OCI-LY3 (cell line): ENCODE data around the gene USP35.

ENCODE experiments used
- EZH2phosphoT487 ChIP-seq: fragments of 200-600 bp; shearing (Covaris generic); IDR thresholded peaks from 2 replicates; pipeline ENCODE4 v1.6.1; 2018; ENCODE audit warnings: antibody characterized with exemption, mixed run types, low read depth
- TF ChIP-seq, protein P1 (sequence below): fragments of 200-600, 300-600 bp; sonication (generic); IDR thresholded peaks from 2 replicates; pipeline ENCODE4 v1.5.1; 2014; ENCODE audit warnings: antibody characterized with exemption, low read length, low read depth

- TF ChIP-seq, protein P1, sequence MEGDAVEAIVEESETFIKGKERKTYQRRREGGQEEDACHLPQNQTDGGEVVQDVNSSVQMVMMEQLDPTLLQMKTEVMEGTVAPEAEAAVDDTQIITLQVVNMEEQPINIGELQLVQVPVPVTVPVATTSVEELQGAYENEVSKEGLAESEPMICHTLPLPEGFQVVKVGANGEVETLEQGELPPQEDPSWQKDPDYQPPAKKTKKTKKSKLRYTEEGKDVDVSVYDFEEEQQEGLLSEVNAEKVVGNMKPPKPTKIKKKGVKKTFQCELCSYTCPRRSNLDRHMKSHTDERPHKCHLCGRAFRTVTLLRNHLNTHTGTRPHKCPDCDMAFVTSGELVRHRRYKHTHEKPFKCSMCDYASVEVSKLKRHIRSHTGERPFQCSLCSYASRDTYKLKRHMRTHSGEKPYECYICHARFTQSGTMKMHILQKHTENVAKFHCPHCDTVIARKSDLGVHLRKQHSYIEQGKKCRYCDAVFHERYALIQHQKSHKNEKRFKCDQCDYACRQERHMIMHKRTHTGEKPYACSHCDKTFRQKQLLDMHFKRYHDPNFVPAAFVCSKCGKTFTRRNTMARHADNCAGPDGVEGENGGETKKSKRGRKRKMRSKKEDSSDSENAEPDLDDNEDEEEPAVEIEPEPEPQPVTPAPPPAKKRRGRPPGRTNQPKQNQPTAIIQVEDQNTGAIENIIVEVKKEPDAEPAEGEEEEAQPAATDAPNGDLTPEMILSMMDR, result no peak
- TF ChIP-seq EZH2phosphoT487, result no peak
These were observed 28.2 kb upstream of the USP35 start for GRCh38 chr11:78160557-78160956.
